KMS-11 (cell line): ENCODE data around the gene PTMS.
"Not testable (repeated sequence)": the region's sequence is repeated elsewhere in the genome, so short reads cannot be mapped to it uniquely, and the experiment has no call there.

Source experiments
- H2AFZ ChIP-seq: fragments of 200-600 bp; sonication (generic); 2 replicates; pipeline ENCODE4 v1.6.1; 2016; ENCODE audit warnings: antibody characterized with exemption, mixed run types, low read depth
- H3K27ac ChIP-seq: fragments of 200-600 bp; sonication (generic); 2 replicates; pipeline ENCODE4 v1.6.1; 2016; ENCODE audit warnings: mild to moderate bottlenecking, mixed run types
- H3K27me3 ChIP-seq: fragments of 200-600 bp; sonication (generic); 2 replicates; pipeline ENCODE4 v1.6.1; 2017; ENCODE audit warnings: mild to moderate bottlenecking, low read depth, mixed run types, moderate library complexity; ENCODE audit not compliant: insufficient read depth
- H3K36me3 ChIP-seq: fragments of 200-600 bp; sonication (generic); 2 replicates; pipeline ENCODE4 v1.6.1; 2017; ENCODE audit warnings: mild to moderate bottlenecking, mixed run types; ENCODE audit not compliant: insufficient read depth
- H3K4me1 ChIP-seq: fragments of 200-600 bp; sonication (generic); 2 replicates; pipeline ENCODE4 v1.6.1; 2016; ENCODE audit warnings: mild to moderate bottlenecking, low read depth, mixed run types; ENCODE audit not compliant: poor library complexity, severe bottlenecking
- H3K4me2 ChIP-seq: fragments of 200-600 bp; sonication (generic); 2 replicates; pipeline ENCODE4 v1.7.0; 2016; ENCODE audit warnings: mild to moderate bottlenecking, mixed run types
- H3K4me3 ChIP-seq: fragments of 200-600 bp; sonication (generic); IDR thresholded peaks from 2 replicates; pipeline ENCODE4 v1.6.1; 2017; ENCODE audit warnings: low read depth, low read length, mixed read lengths; ENCODE audit not compliant: insufficient read depth
- H3K79me2 ChIP-seq: fragments of 200-600 bp; sonication (generic); 2 replicates; pipeline ENCODE4 v1.6.1; 2016; ENCODE audit warnings: low read depth, mixed run types; ENCODE audit not compliant: insufficient read depth
- H3K9ac ChIP-seq: fragments of 200-600 bp; sonication (generic); 2 replicates; pipeline ENCODE4 v1.6.1; 2016; ENCODE audit warnings: mild to moderate bottlenecking, mixed run types
- H4K20me1 ChIP-seq: fragments of 200-600 bp; sonication (generic); 2 replicates; pipeline ENCODE4 v1.6.1; 2016; ENCODE audit warnings: mild to moderate bottlenecking, mixed run types; ENCODE audit not compliant: insufficient read depth
- TF ChIP-seq, protein P1 (sequence below): fragments of 200-600 bp; sonication (generic); conservative IDR thresholded peaks from 2 replicates; pipeline ENCODE4 v1.6.1; 2017; ENCODE audit warnings: low read depth, mild to moderate bottlenecking, antibody characterized with exemption, low read length, moderate library complexity, mixed read lengths

PTMS gene

DNA sequence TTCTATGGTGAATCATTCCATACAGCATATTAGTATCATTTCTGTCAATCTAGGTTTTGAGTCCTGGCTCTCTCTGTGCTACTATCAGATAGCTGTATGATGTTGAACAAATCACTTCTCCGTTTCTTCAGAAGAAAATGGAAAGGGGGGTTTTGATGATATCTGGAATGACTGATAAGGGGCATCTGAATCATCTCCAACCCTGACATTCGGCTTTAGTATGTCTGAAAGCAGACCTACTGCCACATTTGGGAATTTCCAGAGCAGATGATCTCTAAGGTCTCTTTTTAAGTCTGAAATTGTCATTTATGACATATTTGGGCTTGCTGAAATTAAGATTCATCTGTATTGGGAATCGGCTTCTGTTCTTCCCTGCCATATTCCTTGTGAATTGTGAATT, 23.3 kb upstream of the PTMS start:
- TF ChIP-seq, protein P1, sequence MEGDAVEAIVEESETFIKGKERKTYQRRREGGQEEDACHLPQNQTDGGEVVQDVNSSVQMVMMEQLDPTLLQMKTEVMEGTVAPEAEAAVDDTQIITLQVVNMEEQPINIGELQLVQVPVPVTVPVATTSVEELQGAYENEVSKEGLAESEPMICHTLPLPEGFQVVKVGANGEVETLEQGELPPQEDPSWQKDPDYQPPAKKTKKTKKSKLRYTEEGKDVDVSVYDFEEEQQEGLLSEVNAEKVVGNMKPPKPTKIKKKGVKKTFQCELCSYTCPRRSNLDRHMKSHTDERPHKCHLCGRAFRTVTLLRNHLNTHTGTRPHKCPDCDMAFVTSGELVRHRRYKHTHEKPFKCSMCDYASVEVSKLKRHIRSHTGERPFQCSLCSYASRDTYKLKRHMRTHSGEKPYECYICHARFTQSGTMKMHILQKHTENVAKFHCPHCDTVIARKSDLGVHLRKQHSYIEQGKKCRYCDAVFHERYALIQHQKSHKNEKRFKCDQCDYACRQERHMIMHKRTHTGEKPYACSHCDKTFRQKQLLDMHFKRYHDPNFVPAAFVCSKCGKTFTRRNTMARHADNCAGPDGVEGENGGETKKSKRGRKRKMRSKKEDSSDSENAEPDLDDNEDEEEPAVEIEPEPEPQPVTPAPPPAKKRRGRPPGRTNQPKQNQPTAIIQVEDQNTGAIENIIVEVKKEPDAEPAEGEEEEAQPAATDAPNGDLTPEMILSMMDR: no peak
- Histone ChIP-seq H3K36me3 (no peaks in the 10 kb centered on the region), H3K4me2 (no peak overlapping the region), H2AFZ (no peak overlapping the region), H3K9ac (no peak overlapping the region), H3K4me3 (no peak overlapping the region), H3K79me2 (no peaks in the 10 kb centered on the region), H3K27me3 (no peaks in the 10 kb centered on the region), H3K27ac (no peak overlapping the region), H4K20me1 (no peaks in the 10 kb centered on the region), H3K4me1 (no peaks in the 10 kb centered on the region)

DNA sequence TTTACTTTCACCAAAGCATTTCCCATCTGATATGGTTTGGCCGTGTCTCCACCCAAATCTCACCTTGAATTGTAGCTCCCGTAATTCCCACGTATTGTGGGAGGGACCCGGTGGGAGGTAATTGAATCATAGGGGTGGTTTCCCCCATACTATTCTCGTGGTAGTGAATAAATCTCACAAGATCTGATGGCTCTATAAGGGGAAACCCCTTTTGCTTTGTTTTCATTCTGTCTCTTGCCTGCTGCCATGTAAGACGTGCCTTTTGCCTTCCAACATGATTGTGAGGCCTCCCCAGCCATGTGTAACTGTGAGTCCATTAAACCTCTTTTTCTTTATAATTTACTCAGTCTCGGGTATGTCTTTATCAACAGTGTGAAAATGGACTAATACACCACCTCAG, 22.9 kb upstream of the PTMS start:
- H3K79me2 ChIP-seq, H4K20me1 ChIP-seq, H3K9ac ChIP-seq, H3K4me1 ChIP-seq, H3K27ac ChIP-seq, H3K36me3 ChIP-seq, H3K4me3 ChIP-seq, H3K27me3 ChIP-seq, H2AFZ ChIP-seq, H3K4me2 ChIP-seq: not testable (repeated sequence)

DNA sequence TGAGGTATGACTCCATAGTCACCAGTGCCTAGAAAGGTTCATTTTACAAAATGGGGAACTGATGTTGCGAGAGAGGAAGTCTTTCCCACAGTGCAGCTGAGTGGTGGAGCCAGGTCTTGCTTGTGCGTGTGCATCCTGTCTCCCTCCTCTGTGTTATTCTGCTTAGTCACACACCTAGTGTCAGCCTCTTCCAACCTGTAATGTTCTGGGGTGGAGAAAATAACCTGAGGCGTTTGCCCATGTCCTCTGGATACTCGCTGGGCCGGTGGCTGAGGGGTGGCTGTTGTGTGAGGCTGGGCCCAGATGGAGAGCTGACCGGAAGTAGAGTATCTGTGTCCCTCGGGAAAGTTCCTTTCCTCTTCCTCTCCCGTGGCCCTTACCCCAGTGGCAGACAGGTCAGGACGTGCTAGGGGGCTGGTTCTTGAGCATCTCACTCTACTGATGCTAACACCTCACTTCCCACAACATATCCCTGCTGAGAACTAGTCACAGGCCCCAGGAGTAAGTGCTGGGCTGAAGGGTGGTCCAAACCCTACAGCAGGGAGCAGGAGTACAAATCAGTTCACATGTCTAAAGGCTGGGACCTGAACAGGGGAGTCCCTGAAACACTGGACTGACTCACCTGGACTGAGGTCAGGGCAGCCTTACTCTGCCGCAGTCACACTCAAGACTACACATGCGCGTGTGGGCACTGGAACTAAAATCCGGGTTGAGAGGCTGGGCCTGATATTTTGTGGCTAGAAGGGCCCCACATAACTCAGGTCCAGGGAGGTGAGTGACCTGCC, 20.2 kb upstream of the PTMS start:
- no peak overlapping the region for H2AFZ ChIP-seq
- H3K27me3 ChIP-seq: no peaks in the 10 kb centered on the region
- H3K36me3 ChIP-seq: no peaks in the 10 kb centered on the region
- H3K4me1 ChIP-seq: no peaks in the 10 kb centered on the region
- H3K27ac ChIP-seq: no peak overlapping the region
- H3K9ac ChIP-seq: no peak overlapping the region
- no peak overlapping the region for H3K4me3 ChIP-seq
- no peak overlapping the region for H3K4me2 ChIP-seq
- TF ChIP-seq, protein P1: no peak
- H3K79me2 ChIP-seq: no peaks in the 10 kb centered on the region
- H4K20me1 ChIP-seq: no peaks in the 10 kb centered on the region

DNA sequence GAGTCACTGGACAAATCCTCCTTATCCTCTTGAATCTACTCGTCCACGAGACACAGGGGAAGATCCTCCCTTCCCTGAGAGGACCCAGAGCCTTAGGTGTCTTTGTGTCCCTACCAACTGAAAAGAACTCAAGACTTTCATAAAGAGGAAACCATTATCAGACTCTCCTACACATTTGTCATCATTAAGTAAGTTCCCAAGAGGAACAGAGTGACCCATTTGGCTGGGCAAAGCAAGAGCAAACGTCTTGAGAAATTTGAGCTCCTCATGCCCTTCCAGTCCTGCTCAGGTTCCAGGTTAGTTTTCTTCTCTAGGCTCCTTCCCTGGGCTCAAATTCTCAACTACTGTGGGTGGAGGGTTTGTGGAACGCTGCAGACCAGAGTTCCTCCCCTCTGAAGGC, 18.9 kb upstream of the PTMS start:
- Histone ChIP-seq H3K27ac (no peak overlapping the region), H3K27me3 (no peaks in the 10 kb centered on the region), H2AFZ (no peak overlapping the region), H4K20me1 (no peaks in the 10 kb centered on the region), H3K4me1 (peaks cover 4% of the 10 kb centered on the region), H3K79me2 (peaks cover 3% of the 10 kb centered on the region; the same call in 1 of the 2 replicates), H3K9ac (no peak overlapping the region), H3K36me3 (no peaks in the 10 kb centered on the region), H3K4me3 (no peak overlapping the region), H3K4me2 (no peak overlapping the region)
- TF ChIP-seq, protein P1: no peak

DNA sequence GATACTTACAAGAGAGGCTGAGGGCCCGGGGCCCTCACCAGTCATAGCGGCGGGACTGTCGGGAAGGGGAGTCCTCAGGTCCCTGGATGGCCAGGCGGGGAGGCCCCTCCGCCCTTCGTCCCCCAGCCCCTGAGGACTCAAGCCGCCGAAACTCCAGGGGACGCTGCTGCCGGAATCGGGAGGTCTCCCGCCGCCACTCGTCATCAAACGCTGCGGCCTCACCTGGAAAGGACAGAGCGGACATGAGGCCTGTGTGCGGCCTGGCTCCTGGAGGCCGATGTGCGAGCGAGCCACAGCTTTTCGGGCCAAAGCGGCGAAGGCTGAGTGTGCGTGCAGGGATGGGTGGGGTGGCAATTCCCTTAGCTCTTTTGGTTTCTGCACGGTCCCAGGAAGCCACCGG, 17.4 kb upstream of the PTMS start:
- TF ChIP-seq, protein P1: no peak
- Histone ChIP-seq H4K20me1 (no peaks in the 10 kb centered on the region), H3K4me2 (no peak overlapping the region), H2AFZ (no peak overlapping the region), H3K9ac (no peak overlapping the region), H3K27ac (no peak overlapping the region), H3K4me1 (peaks cover 7% of the 10 kb centered on the region), H3K27me3 (no peaks in the 10 kb centered on the region), H3K36me3 (no peaks in the 10 kb centered on the region), H3K79me2 (peaks cover 8% of the 10 kb centered on the region; the same call in 1 of the 2 replicates), H3K4me3 (no peak overlapping the region)
